K562 (cell line): Measurements from ENCODE around the gene GREB1. TPM values are rescaled to one million over a fixed set of nuclear protein-coding genes. Genes with fewer than 3 reads are reported as not detected.
A peak's percentile ranks its signal among the peaks of the same experiment; 100 is the strongest.

Experiments used
- ATAC-seq: fragments of 200-7000 bp; cut with Tn5 transposase; 3 replicates; pipeline ENCODE4 v1.9.1; 2020; ENCODE audit warnings: moderate library complexity
- BruUV-seq: library from RNA; stranded (reverse); fragments of 400-500 nt; replicated peaks from 2 replicates; lab custom pipeline; 2021; lab: Mats Ljungman, UMichigan
- CTCF ChIA-PET: fragments of 300-600 bp; formaldehyde crosslinking; extraction: SDS; loops from one replicate; lab custom pipeline; 2021; ENCODE audit warnings: low intra/inter-chr PET ratio; lab: Yijun Ruan, JAX
- POLR2A ChIA-PET: fragments of 300-600, 350-650 bp; sonication (Branson Sonifier 250); formaldehyde crosslinking; extraction: SDS; loops from one replicate; lab custom pipeline; 2021; ENCODE audit warnings: antibody characterized with exemption, inconsistent platforms; lab: Yijun Ruan, JAX
- DNase-seq, 4 experiments: peaks; one replicate each; pipeline versions ENCODE4 v3.0.0 to v3.0.0-alpha.2; 2011 to 2018; ENCODE audit warnings: low spot score in 3 of 4, mixed read lengths in 3 of 4; ENCODE audit errors: extremely low read depth in 1 of 4
- FAIRE-seq: peaks from 2 replicates; lab custom pipeline; 2011; peaks lifted over from hg19 to GRCh38; lab: Jason Lieb, UNC
- H2AFZ ChIP-seq: 2 replicates; pipeline ENCODE4 v1.6.0; 2011; ENCODE audit warnings: low read depth, low read length, control low read depth, inconsistent platforms
- H3K27ac ChIP-seq: fragments of 200-600 bp; 3 replicates; pipeline ENCODE4 v1.8.0; 2011; ENCODE audit warnings: low read depth, mild to moderate bottlenecking, control low read depth, inconsistent platforms, low read length, moderate library complexity, mixed read lengths; ENCODE audit errors: extremely low read depth
- H3K27me3 ChIP-seq, 2 experiments: fragments of 300-600 bp in 1 of 2; 2 replicates in 1 of 2; 3 replicates in 1 of 2; pipeline versions ENCODE4 v1.6.0 to v1.8.0; 2011; ENCODE audit warnings: inconsistent platforms in 2 of 2, low read length in 2 of 2, mild to moderate bottlenecking in 1 of 2, mixed read lengths in 1 of 2, moderate library complexity in 1 of 2; ENCODE audit not compliant: control insufficient read depth in 2 of 2, insufficient read depth in 2 of 2
- H3K36me3 ChIP-seq: fragments of 300-600 bp; 3 replicates; pipeline ENCODE4 v1.8.0; 2011; ENCODE audit warnings: mild to moderate bottlenecking, low read length, inconsistent platforms; ENCODE audit not compliant: control insufficient read depth, insufficient read depth
- H3K4me1 ChIP-seq, 2 experiments: fragments of 200-600 bp in 1 of 2; replicated peaks in 1 of 2; 2 replicates in 1 of 2; 3 replicates in 1 of 2; pipeline versions ENCODE4 v1.5.1 to v1.8.0; 2011; ENCODE audit warnings: inconsistent platforms in 2 of 2, low read length in 2 of 2, mild to moderate bottlenecking in 1 of 2, mixed read lengths in 1 of 2, moderate library complexity in 1 of 2; ENCODE audit not compliant: control insufficient read depth in 2 of 2, insufficient read depth in 2 of 2
- H3K4me2 ChIP-seq: 2 replicates; pipeline ENCODE4 v1.6.1; 2011; ENCODE audit warnings: low read length, control low read depth, inconsistent platforms, mixed read lengths; ENCODE audit not compliant: insufficient read depth
- H3K4me3 ChIP-seq: fragments of 200-600 bp; sonication (generic), shearing (Covaris generic); 2 replicates; pipeline ENCODE4 v1.5.1; 2016; ENCODE audit warnings: control low read depth, inconsistent platforms
- H3K79me2 ChIP-seq: fragments of 200-600 bp; 3 replicates; pipeline ENCODE4 v1.8.0; 2011; ENCODE audit warnings: low read length, inconsistent platforms; ENCODE audit not compliant: control insufficient read depth, insufficient read depth
- H3K9ac ChIP-seq, 2 experiments: 2 replicates each; pipeline versions ENCODE4 v1.6.0 to v1.6.1; 2011; ENCODE audit warnings: low read depth in 2 of 2, low read length in 2 of 2, control low read depth in 1 of 2, inconsistent platforms in 1 of 2, mild to moderate bottlenecking in 1 of 2, mixed read lengths in 1 of 2; ENCODE audit not compliant: insufficient read depth in 1 of 2
- H3K9me1 ChIP-seq: one replicate; pipeline ENCODE4 v1.6.0; 2011; ENCODE audit warnings: inconsistent platforms, mild to moderate bottlenecking, low read length, moderate library complexity; ENCODE audit not compliant: control insufficient read depth, insufficient read depth
- H3K9me3 ChIP-seq: replicated peaks from 2 replicates; pipeline ENCODE4 v1.5.1; 2011; ENCODE audit warnings: low read depth, low read length, inconsistent platforms; ENCODE audit not compliant: control insufficient read depth, insufficient read depth
- H4K20me1 ChIP-seq: replicated peaks from 2 replicates; pipeline ENCODE4 v1.6.1; 2011; ENCODE audit warnings: low read length, inconsistent platforms, mixed read lengths; ENCODE audit not compliant: control insufficient read depth, insufficient read depth
- CSDE1 ChIP-seq, 2 experiments: fragments of 450-650 bp; IDR thresholded peaks; 2 replicates each; pipeline ENCODE4 v1.6.1; 2016; ENCODE audit warnings: mild to moderate bottlenecking in 1 of 2
- EWSR1 ChIP-seq: fragments of 450-650 bp; IDR thresholded peaks from 2 replicates; pipeline ENCODE4 v1.6.1; 2018; ENCODE audit warnings: borderline replicate concordance, mild to moderate bottlenecking, low read depth, moderate library complexity; ENCODE audit not compliant: partially characterized antibody
- KLF1 ChIP-seq: fragments of 450-650 bp; IDR thresholded peaks from 2 replicates; pipeline ENCODE4 v1.6.1; 2016; ENCODE audit warnings: missing genetic modification characterization, missing compliant biosample characterization
- MBD2 ChIP-seq: sonication (generic); IDR thresholded peaks from 2 replicates; pipeline ENCODE4 v1.6.1; 2016; ENCODE audit warnings: low read depth, borderline replicate concordance
- SMARCC2 ChIP-seq: fragments of 450-650 bp; IDR thresholded peaks from 2 replicates; pipeline ENCODE4 v1.6.1; 2017; ENCODE audit warnings: antibody characterized with exemption, moderate library complexity, mild to moderate bottlenecking, low read depth
- SRF ChIP-seq, 2 experiments: fragments of 250-450, 450-650 bp in 1 of 2; sonication (Bioruptor Pico) in 1 of 2; sonication (generic) in 1 of 2; formaldehyde crosslinking; IDR thresholded peaks; 2 replicates each; pipeline versions ENCODE4 v1.5.0 to v1.5.1; 2020 to 2022; ENCODE audit warnings: mild to moderate bottlenecking in 1 of 2, missing genetic modification reagents in 1 of 2
- ZNF24 ChIP-seq: fragments of 450-650 bp; IDR thresholded peaks from 2 replicates; pipeline ENCODE4 v1.6.1; 2016
- WGBS: fragments of 100-300 bp; shearing (Covaris generic); methylation state at CpG from one replicate; pipeline ENCODE4 v1.1.6; 2016; ENCODE audit warnings: low coverage, mixed read lengths; ENCODE audit not compliant: insufficient coverage; ENCODE audit errors: missing lambda C conversion rate; 5-methylcytosine and 5-hydroxymethylcytosine counted together
- in situ Hi-C: fragments of 300-500 bp; cut with MboI; formaldehyde crosslinking; loops from 4 replicates; pipeline ENCODE4 v1.15.0; 2018; ENCODE audit warnings: inconsistent platforms, mixed read lengths
- intact Hi-C: fragments of 100-400 bp; cut with micrococcal nuclease; formaldehyde crosslinking; loops from 2 replicates; pipeline ENCODE4 v1.14.2; 2022
- polyA plus RNA-seq, 8 experiments: library from polyadenylated mRNA; depleted of rRNA in 4 of 8; stranded (reverse) in 5 of 8; unstranded in 3 of 8; fragments of >200 nt; fragmentation: Nextera tagmentation in 2 of 8; fragmentation: Illumina TruSeq in 1 of 8; extraction: Ambion mirVana in 2 of 8; extraction: Trizol in 1 of 8; gene quantifications; 2 replicates each; pipeline versions ENCODE4 v1.2.1 to v1.2.3, GENCODE V29; 2011 to 2014; ENCODE audit warnings: inconsistent platforms in 1 of 8, missing spikeins in 1 of 8
- total RNA-seq, 7 experiments: library from RNA; depleted of rRNA in 6 of 7; stranded (reverse); fragments of >200 nt in 6 of 7; fragmentation: Illumina TruSeq in 2 of 7; extraction: Trizol in 2 of 7; gene quantifications; 2 replicates each; pipeline versions ENCODE4 v1.2.1 to v1.2.3, GENCODE V29; 2011 to 2021; ENCODE audit warnings: low replicate concordance in 1 of 7
- TF ChIP-seq, protein P1 (sequence below), 2 experiments: fragments of 250-450 bp in 1 of 2; fragments of 450-650 bp in 1 of 2; sonication (Bioruptor Pico) in 1 of 2; IDR thresholded peaks; 2 replicates each; pipeline versions ENCODE4 v1.6.1 to v1.8.0; 2016 to 2021; ENCODE audit warnings: mild to moderate bottlenecking in 2 of 2, moderate library complexity in 2 of 2, missing compliant biosample characterization in 1 of 2, missing genetic modification characterization in 1 of 2
- TF ChIP-seq, protein P2 (sequence below), 2 experiments: fragments of 450-650 bp; formaldehyde crosslinking in 1 of 2; IDR thresholded peaks; 2 replicates each; pipeline versions ENCODE4 v1.4.0 to v1.6.1; 2014 to 2020; ENCODE audit warnings: mild to moderate bottlenecking in 2 of 2, borderline replicate concordance in 1 of 2, low read depth in 1 of 2

Gene GREB1
- total and polyA plus RNA-seq, 9 of the 15 experiments (the other 6 are each of a cell fraction or from before 2014, with no cell fraction given): 0.04 to 0.86 (median 0.10) TPM; not detected in 1

DNA sequence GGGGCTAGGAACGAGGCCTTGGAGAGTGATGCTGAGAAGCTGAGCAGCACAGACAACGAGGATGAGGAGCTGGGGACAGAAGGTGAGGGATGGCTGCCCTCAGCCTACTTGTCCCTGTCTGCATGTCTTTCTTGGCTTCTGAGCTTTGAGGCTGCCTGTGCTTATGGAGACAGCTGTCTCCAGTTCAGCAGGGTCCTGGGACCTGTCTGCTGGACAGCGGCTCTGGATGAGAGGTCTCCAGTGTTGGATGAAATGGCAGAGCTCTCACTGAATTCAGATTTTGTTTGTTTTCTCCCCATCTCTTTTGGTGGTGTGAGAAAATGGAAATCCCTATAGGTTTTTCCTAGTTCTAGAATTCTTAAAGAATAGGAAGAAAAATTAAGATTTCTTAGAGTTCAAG lies 81.4 kb downstream of the GREB1 start:
- POLR2A ChIA-PET: no interaction called here
- in situ Hi-C loops (no loop called here), intact Hi-C loops (no loop called here)
- no peak for ATAC-seq
- Histone ChIP-seq H3K4me2 (no peak overlapping the region), H3K9ac (no peak overlapping the region), H3K36me3 (no peaks in the 10 kb centered on the region), H3K27ac (no peak overlapping the region), H3K9me3 (no peaks in the 10 kb centered on the region), H2AFZ (no peak overlapping the region), H3K4me3 (no peak overlapping the region), H3K27me3 (peaks cover 66 to 94% of the 10 kb centered on the region in 2 experiments), H3K4me1 (peaks cover 0 to 15% of the 10 kb centered on the region in 2 experiments; a peak in 2 of 5 replicates), H3K9me1 (no peaks in the 10 kb centered on the region), H4K20me1 (peaks cover 14% of the 10 kb centered on the region; the same call in 1 of the 2 replicates), H3K79me2 (no peaks in the 10 kb centered on the region)
- no peak for DNase-seq
- TF ChIP-seq SRF (CRISPR knock-in tag; IDR thresholded peaks at IDR 0.05) (no peak), EWSR1 (no peak), MBD2 (no peak), SMARCC2 (no peak), CSDE1 (IDR thresholded peaks at IDR 0.05) (no peak), ZNF24 (no peak), KLF1 (tag) (no peak)
- TF ChIP-seq, protein P1, sequence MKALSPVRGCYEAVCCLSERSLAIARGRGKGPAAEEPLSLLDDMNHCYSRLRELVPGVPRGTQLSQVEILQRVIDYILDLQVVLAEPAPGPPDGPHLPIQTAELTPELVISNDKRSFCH (CRISPR knock-in tag; IDR thresholded peaks at IDR 0.05): no peak
- TF ChIP-seq, protein P1 (tag; IDR thresholded peaks at IDR 0.05): no peak
- TF ChIP-seq, protein P2, sequence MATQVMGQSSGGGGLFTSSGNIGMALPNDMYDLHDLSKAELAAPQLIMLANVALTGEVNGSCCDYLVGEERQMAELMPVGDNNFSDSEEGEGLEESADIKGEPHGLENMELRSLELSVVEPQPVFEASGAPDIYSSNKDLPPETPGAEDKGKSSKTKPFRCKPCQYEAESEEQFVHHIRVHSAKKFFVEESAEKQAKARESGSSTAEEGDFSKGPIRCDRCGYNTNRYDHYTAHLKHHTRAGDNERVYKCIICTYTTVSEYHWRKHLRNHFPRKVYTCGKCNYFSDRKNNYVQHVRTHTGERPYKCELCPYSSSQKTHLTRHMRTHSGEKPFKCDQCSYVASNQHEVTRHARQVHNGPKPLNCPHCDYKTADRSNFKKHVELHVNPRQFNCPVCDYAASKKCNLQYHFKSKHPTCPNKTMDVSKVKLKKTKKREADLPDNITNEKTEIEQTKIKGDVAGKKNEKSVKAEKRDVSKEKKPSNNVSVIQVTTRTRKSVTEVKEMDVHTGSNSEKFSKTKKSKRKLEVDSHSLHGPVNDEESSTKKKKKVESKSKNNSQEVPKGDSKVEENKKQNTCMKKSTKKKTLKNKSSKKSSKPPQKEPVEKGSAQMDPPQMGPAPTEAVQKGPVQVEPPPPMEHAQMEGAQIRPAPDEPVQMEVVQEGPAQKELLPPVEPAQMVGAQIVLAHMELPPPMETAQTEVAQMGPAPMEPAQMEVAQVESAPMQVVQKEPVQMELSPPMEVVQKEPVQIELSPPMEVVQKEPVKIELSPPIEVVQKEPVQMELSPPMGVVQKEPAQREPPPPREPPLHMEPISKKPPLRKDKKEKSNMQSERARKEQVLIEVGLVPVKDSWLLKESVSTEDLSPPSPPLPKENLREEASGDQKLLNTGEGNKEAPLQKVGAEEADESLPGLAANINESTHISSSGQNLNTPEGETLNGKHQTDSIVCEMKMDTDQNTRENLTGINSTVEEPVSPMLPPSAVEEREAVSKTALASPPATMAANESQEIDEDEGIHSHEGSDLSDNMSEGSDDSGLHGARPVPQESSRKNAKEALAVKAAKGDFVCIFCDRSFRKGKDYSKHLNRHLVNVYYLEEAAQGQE (IDR thresholded peaks at IDR 0.05; ENCODE audit: borderline replicate concordance): peak; percentile 51
- TF ChIP-seq, protein P2 (CRISPR knock-in tag; IDR thresholded peaks at IDR 0.05; ENCODE audit: low read depth): no peak
- 0% methylated on average over 3 of the region's 3 CpGs for WGBS
- no TSS peak for BruUV-seq
- CTCF ChIA-PET: no interaction called here
- no peak for FAIRE-seq
